Measurements from ENCODE around the gene LILRA5. TPM values are rescaled to one million over a fixed set of nuclear protein-coding genes. Genes with fewer than 3 reads are reported as not detected.

LILRA5 gene
- polyA plus RNA-seq, 1 of the 3 experiments (the other 2 are of a cell fraction) = not detected

DNA sequence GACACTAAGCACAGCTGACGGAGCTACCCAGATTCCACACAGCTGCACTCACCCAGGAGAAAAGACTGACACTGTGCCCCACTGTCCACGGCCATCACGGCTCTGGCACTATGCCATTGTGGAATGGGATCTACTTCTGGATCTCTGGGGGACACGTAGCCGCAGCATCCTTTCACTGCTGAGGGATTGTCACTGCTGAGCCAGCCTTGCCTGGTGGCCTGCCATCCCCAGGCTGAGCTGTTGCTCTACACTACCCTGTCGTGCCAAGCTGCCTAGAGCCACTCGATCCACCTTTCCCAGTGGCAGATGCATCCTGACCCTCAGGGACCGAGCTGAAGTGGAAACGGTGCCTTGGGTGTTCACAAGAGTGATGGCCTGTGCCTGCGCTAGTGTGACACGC lies 50.9 kb downstream of the LILRA5 start:
- H3K9me2 ChIP-seq = no peaks in the 10 kb centered on the region
- CTCF ChIA-PET = no interaction called here
- DNase-seq = no peak
- H3K4me1 ChIP-seq (ENCODE audit: control insufficient read depth in 1 of 2, insufficient read depth in 2 of 2, low read depth in 1 of 2, low read length in 1 of 2) = no peaks in the 10 kb centered on the region
- no peaks in the 10 kb centered on the region for H3K9me3 ChIP-seq
- no peaks in the 10 kb centered on the region for H3K36me3 ChIP-seq (replicated peaks in 1 of 2; ENCODE audit: control insufficient read depth in 1 of 2, insufficient read depth in 2 of 2, low read length in 1 of 2)
- POLR2A ChIA-PET = no interaction called here
- no peak overlapping the region for H3K4me2 ChIP-seq
- H2AFZ ChIP-seq (ENCODE audit: low read depth) = no peak overlapping the region
- TF ChIP-seq, protein P1, sequence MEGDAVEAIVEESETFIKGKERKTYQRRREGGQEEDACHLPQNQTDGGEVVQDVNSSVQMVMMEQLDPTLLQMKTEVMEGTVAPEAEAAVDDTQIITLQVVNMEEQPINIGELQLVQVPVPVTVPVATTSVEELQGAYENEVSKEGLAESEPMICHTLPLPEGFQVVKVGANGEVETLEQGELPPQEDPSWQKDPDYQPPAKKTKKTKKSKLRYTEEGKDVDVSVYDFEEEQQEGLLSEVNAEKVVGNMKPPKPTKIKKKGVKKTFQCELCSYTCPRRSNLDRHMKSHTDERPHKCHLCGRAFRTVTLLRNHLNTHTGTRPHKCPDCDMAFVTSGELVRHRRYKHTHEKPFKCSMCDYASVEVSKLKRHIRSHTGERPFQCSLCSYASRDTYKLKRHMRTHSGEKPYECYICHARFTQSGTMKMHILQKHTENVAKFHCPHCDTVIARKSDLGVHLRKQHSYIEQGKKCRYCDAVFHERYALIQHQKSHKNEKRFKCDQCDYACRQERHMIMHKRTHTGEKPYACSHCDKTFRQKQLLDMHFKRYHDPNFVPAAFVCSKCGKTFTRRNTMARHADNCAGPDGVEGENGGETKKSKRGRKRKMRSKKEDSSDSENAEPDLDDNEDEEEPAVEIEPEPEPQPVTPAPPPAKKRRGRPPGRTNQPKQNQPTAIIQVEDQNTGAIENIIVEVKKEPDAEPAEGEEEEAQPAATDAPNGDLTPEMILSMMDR (IDR thresholded peaks at IDR 0.05) = no peak
- TF ChIP-seq GATA2 (CRISPR knock-in tag; IDR thresholded peaks at IDR 0.05) (no peak), TEAD4 (IDR thresholded peaks at IDR 0.05; ENCODE audit: borderline replicate concordance, insufficient read depth) (no peak), JUND (IDR thresholded peaks at IDR 0.05) (no peak), POLR2AphosphoS5 (IDR thresholded peaks at IDR 0.05; ENCODE audit: low read depth, low read length) (no peak), NFIC (IDR thresholded peaks at IDR 0.05; ENCODE audit: borderline replicate concordance) (no peak), EP300 (IDR thresholded peaks at IDR 0.05; ENCODE audit: borderline replicate concordance in 1 of 2, low read depth in 1 of 2, low read length in 1 of 2) (no peak), EZH2phosphoT487 (IDR thresholded peaks at IDR 0.05; ENCODE audit: borderline replicate concordance, low read depth) (no peak), YY1 (IDR thresholded peaks at IDR 0.05; ENCODE audit: low read depth) (no peak)
- TF ChIP-seq, protein P2, sequence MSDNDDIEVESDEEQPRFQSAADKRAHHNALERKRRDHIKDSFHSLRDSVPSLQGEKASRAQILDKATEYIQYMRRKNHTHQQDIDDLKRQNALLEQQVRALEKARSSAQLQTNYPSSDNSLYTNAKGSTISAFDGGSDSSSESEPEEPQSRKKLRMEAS (IDR thresholded peaks at IDR 0.05; ENCODE audit: low read depth) = no peak
- TF ChIP-seq, protein P3, sequence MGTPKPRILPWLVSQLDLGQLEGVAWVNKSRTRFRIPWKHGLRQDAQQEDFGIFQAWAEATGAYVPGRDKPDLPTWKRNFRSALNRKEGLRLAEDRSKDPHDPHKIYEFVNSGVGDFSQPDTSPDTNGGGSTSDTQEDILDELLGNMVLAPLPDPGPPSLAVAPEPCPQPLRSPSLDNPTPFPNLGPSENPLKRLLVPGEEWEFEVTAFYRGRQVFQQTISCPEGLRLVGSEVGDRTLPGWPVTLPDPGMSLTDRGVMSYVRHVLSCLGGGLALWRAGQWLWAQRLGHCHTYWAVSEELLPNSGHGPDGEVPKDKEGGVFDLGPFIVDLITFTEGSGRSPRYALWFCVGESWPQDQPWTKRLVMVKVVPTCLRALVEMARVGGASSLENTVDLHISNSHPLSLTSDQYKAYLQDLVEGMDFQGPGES (IDR thresholded peaks at IDR 0.05; ENCODE audit: low read depth, low read length) = no peak
- TF ChIP-seq, protein P4, sequence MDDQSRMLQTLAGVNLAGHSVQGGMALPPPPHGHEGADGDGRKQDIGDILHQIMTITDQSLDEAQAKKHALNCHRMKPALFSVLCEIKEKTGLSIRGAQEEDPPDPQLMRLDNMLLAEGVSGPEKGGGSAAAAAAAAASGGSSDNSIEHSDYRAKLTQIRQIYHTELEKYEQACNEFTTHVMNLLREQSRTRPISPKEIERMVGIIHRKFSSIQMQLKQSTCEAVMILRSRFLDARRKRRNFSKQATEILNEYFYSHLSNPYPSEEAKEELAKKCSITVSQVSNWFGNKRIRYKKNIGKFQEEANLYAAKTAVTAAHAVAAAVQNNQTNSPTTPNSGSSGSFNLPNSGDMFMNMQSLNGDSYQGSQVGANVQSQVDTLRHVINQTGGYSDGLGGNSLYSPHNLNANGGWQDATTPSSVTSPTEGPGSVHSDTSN (IDR thresholded peaks at IDR 0.05) = no peak
- TF ChIP-seq, protein P5, sequence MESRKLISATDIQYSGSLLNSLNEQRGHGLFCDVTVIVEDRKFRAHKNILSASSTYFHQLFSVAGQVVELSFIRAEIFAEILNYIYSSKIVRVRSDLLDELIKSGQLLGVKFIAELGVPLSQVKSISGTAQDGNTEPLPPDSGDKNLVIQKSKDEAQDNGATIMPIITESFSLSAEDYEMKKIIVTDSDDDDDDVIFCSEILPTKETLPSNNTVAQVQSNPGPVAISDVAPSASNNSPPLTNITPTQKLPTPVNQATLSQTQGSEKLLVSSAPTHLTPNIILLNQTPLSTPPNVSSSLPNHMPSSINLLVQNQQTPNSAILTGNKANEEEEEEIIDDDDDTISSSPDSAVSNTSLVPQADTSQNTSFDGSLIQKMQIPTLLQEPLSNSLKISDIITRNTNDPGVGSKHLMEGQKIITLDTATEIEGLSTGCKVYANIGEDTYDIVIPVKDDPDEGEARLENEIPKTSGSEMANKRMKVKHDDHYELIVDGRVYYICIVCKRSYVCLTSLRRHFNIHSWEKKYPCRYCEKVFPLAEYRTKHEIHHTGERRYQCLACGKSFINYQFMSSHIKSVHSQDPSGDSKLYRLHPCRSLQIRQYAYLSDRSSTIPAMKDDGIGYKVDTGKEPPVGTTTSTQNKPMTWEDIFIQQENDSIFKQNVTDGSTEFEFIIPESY (IDR thresholded peaks at IDR 0.05; ENCODE audit: borderline replicate concordance, low read depth) = no peak
- no peak overlapping the region for H3K4me3 ChIP-seq (ENCODE audit: low read depth in 2 of 2, low read length in 1 of 2)
- no peaks in the 10 kb centered on the region for H4K20me1 ChIP-seq (ENCODE audit: insufficient read depth)
- H3K27ac ChIP-seq (ENCODE audit: low read depth in 2 of 2, low read length in 1 of 2) = no peak overlapping the region
- H3K27me3 ChIP-seq (ENCODE audit: insufficient read depth) = peaks cover 56% of the 10 kb centered on the region
- no peak overlapping the region for H3K9ac ChIP-seq
- H3F3A ChIP-seq (replicated peaks; ENCODE audit: insufficient read depth) = peaks cover 5% of the 10 kb centered on the region
- no peaks in the 10 kb centered on the region for H3K79me2 ChIP-seq (ENCODE audit: insufficient read depth)
- WGBS (ENCODE audit: low lambda C conversion rate) = 13% methylated on average over 11 of the region's 11 CpGs

All from SK-N-SH (cell line).